ENCODE data around the gene EPHB3. TPM values are rescaled to one million over a fixed set of nuclear protein-coding genes. Genes with fewer than 3 reads are reported as not detected.

EPHB3 gene
- total and polyA plus RNA-seq, 10 of the 15 experiments (the other 5 are each of a cell fraction or from before 2014, with no cell fraction given) = 0.09 TPM; not detected in 9

DNA sequence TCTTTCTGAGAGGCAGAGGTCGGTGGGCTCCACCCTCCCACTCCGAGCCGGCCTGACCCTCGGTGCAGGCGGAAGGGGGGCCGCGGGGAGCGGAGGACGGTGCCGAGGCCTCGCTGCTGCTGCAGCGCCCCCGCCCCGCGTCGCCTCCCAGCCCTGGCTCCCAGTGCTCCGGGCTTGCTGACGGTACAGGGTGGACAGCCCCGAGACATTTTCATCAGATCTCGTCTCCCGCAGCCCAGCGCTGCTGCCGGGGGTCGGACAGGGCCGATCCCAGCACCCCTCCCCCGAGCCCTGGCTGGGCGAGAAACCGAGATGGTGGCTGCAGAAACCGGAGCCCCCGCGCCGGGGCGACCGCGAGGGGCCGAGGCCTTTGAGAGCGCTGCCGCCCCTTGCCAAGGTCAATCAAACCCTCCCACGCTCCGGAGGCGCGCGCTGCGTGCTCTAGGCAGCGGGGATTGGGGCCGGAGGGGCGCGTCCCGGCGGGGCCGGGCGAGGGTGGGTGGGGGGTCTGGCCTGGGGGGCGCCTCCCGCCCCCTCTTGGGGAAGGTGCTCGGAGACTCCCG lies 42.5 kb downstream of the EPHB3 start:
- Histone ChIP-seq H3K27ac (ENCODE audit: control insufficient read depth, insufficient read depth) (no peak overlapping the region), H2AFZ (ENCODE audit: control insufficient read depth, low read depth, low read length) (no peak overlapping the region), H3K27me3 (replicated peaks in 1 of 2; ENCODE audit: control insufficient read depth in 2 of 2, insufficient read depth in 2 of 2, low read length in 1 of 2) (peaks cover 10 to 19% of the 10 kb centered on the region in 2 experiments), H3K4me3 (no peak overlapping the region), H4K20me1 (ENCODE audit: control insufficient read depth, insufficient read depth) (no peaks in the 10 kb centered on the region), H3K79me2 (ENCODE audit: control insufficient read depth, insufficient read depth, low read length) (no peaks in the 10 kb centered on the region), H3K4me2 (ENCODE audit: control insufficient read depth, insufficient read depth) (no peak overlapping the region), H3K9ac (ENCODE audit: control insufficient read depth, insufficient read depth, low read length) (no peak overlapping the region), H3K9me3 (replicated peaks; ENCODE audit: control insufficient read depth, insufficient read depth, low read length) (no peaks in the 10 kb centered on the region), H3K4me1 (ENCODE audit: control insufficient read depth, insufficient read depth, low read length) (no peaks in the 10 kb centered on the region), H3K36me3 (ENCODE audit: control insufficient read depth in 2 of 2, insufficient read depth in 2 of 2, low read length in 1 of 2) (no peaks in the 10 kb centered on the region)
- no peak for TF ChIP-seq NKRF (conservative IDR thresholded peaks at IDR 0.05)
- TF ChIP-seq SMARCA5 (IDR thresholded peaks at IDR 0.05) = no peak
- no peak for TF ChIP-seq KLF5 (IDR thresholded peaks at IDR 0.05; ENCODE audit: partially characterized antibody)
- TF ChIP-seq ZNF274 (IDR thresholded peaks at IDR 0.05; ENCODE audit: insufficient read depth, insufficient read length) = no peak
- no peak for TF ChIP-seq TCF7 (IDR thresholded peaks at IDR 0.05; ENCODE audit: borderline replicate concordance)
- ChIA-PET POLR2A (no interaction called here), SMC1A (ENCODE audit: uncharacterized antibody, unreplicated experiment) (no interaction called here), CTCF (interaction anchor here (0.9 kb wide), 1 partner anchor 43 kb away, joined by 3 read pairs; the partner anchor contains the start of gene EPHB3), RAD21 (ENCODE audit: unreplicated experiment) (no interaction called here)
- ATAC-seq (no peak), FAIRE-seq (no peak), DNase-seq (ENCODE audit: low read depth, low spot score) (no peak)
- in situ Hi-C loops (cut with MboI) = no loop called here
- intact Hi-C loops (cut with micrococcal nuclease; ENCODE audit: unreplicated experiment) = no loop called here
- 4% methylated on average over 33 of the region's 56 CpGs for WGBS (ENCODE audit: insufficient coverage, insufficient replicate concordance, low lambda C conversion rate, missing lambda C conversion rate)
- no TSS peak for BruUV-seq (replicated peaks)

Data from GM12878 (cell line).